ENCODE measurements around the gene CFAP157. TPM values are rescaled to one million over a fixed set of nuclear protein-coding genes. Genes with fewer than 3 reads are reported as not detected.
"Not testable (repeated sequence)": the region's sequence is repeated elsewhere in the genome, so short reads cannot be mapped to it uniquely, and the experiment has no call there.

CFAP157 gene
- total and polyA plus RNA-seq, 9 donors = 0.22 to 99.0 (median 3.5) TPM

DNA sequence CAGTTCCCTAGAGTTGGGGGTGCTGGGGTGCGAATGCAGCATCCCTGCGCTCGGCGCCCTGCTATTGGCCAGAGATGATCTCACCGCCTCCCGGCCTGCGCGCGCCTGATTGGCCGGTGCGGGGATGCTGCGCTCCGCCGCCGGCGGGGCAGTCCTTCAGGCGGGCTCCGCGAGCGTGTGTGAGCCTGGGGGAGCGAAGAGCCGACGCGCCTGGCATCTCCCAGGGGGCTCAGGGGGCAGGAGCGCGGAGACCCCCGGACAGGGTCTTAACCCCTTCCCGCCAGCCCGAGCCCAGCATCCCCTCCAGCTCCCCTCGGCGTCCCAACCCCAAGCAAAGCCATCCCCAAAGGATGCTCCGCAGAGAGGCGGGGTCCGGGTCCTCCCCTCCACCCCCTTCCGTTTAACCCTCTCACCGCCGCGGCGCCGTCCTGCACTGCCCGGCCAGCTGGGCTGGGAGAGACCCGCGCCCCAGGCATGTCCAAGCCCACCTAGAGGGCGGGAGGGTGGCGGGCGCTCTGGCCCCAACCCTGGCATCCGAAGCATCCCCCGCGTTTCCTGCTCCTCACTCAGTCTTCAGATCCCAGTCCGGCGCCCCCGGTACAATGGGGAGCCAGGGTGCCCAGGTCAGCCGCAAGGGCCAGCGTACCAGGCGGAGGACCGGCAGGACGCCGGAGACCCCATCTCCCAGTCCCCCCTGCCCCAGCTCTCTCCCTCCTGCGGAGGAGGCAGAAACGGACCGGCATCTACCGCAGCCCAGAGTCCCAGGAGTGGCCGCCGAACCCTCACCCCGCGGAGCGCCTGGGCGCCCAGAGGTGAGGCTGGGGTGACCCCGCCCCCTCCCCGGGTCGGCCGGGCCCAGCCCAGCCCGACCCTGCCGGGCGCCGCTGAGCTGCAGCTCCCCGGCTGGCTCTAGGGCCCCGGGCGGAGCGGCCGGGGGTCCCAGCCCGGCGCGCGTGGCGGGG lies 47.6 kb downstream of the CFAP157 start:
- no peak for DNase-seq
- no peaks in the 10 kb centered on the region for H3K9me3 ChIP-seq
- no peak for TF ChIP-seq EP300 (IDR thresholded peaks at IDR 0.05)
- TF ChIP-seq, protein P1, sequence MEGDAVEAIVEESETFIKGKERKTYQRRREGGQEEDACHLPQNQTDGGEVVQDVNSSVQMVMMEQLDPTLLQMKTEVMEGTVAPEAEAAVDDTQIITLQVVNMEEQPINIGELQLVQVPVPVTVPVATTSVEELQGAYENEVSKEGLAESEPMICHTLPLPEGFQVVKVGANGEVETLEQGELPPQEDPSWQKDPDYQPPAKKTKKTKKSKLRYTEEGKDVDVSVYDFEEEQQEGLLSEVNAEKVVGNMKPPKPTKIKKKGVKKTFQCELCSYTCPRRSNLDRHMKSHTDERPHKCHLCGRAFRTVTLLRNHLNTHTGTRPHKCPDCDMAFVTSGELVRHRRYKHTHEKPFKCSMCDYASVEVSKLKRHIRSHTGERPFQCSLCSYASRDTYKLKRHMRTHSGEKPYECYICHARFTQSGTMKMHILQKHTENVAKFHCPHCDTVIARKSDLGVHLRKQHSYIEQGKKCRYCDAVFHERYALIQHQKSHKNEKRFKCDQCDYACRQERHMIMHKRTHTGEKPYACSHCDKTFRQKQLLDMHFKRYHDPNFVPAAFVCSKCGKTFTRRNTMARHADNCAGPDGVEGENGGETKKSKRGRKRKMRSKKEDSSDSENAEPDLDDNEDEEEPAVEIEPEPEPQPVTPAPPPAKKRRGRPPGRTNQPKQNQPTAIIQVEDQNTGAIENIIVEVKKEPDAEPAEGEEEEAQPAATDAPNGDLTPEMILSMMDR (IDR thresholded peaks at IDR 0.05) = no peak
- no peak for TF ChIP-seq POLR2A (IDR thresholded peaks at IDR 0.05)
- H3K4me3 ChIP-seq = no peak overlapping the region
- WGBS, 3 donors = 6 to 19% (median 16%) methylated on average over 69 to 86 of the region's 86 CpGs
- no peaks in the 10 kb centered on the region for H3K36me3 ChIP-seq
- intact Hi-C loops (cut with DNase I) = no loop called here
- no peak overlapping the region for H3K27ac ChIP-seq
- H3K4me1 ChIP-seq (ENCODE audit: insufficient read depth) = no peaks in the 10 kb centered on the region
- no peaks in the 10 kb centered on the region for H3K27me3 ChIP-seq

DNA sequence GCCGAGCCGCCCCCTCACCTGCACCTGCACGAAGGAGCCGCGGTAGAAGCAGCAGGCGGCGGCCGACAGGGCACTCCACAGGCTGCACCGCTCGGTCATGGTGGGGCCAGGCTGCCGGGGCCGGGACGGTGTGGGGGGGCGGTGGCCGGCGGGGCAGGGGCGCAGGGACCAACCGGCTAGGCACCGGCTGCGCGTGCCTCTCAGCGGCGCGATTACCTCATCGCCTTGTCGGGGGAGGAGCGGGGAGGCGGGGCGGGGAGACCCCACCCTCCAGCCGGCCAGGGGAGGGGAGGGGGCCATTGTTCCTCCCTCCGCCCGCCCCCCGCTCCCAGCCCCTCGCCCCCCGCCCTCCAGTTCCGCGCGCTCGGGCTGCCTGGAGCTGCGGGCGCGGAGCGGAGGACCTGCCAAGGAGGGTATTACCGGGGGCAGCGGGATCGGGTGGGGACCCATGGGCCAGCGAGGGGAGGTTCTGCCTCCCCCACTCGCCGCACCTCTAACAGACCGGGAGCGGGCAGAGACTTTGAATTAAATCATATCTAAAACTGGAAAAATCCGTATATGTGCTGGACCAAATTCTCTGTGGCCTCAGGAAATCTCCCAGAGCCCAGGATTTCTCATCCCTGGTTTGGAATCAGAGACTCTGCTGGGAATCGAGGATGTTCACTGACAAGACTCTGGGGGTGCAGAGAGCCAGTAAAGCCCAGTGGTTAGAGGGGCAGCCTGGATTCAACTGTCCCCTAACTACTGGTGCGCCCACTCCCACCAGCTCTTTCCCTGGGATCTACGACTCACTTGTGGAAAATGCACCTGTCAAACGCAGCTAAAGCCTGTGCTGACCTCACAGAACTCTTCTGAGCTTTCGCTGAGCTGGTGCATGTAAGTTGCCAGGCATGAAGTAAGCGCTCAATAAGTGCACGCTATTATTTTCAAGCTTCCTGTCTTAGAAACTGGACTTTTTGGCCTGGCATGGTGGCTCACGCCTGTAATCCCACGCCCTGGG lies 48.6 kb downstream of the CFAP157 start:
- no peaks in the 10 kb centered on the region for H3K4me1 ChIP-seq (ENCODE audit: insufficient read depth)
- no peaks in the 10 kb centered on the region for H3K27me3 ChIP-seq
- TF ChIP-seq EP300 (IDR thresholded peaks at IDR 0.05) (no peak), POLR2A (IDR thresholded peaks at IDR 0.05) (no peak)
- TF ChIP-seq, protein P1 (IDR thresholded peaks at IDR 0.05) = no peak
- no peak overlapping the region for H3K4me3 ChIP-seq
- H3K36me3 ChIP-seq = no peaks in the 10 kb centered on the region
- intact Hi-C loops (cut with DNase I) = no loop called here
- H3K27ac ChIP-seq = no peak overlapping the region
- WGBS, 3 donors = 13 to 39% (median 30%) methylated on average over 22 to 60 of the region's 61 CpGs
- no peaks in the 10 kb centered on the region for H3K9me3 ChIP-seq
- no peak for DNase-seq

DNA sequence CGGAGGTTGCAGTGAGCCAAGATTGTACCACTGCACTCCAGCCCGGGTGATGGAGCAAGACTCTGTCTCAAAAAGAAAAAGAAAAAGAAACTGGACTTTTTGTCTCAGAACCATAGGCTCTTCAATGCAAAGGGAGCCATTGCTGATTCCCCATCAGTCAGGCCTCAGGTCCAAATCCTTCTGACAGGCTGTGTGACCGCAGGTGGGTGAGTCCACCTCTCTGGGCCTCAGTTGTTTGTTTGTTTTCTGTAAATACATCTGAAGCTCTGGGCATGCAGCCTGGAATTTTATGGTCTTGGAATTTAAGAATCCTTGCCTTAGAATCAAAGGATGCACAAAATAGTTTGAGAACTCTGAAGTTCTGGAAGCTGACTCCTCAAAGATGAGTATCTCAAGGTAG lies 49.4 kb downstream of the CFAP157 start:
- Histone ChIP-seq H3K27ac (no peak overlapping the region), H3K27me3 (no peaks in the 10 kb centered on the region), H3K4me1 (ENCODE audit: insufficient read depth) (no peaks in the 10 kb centered on the region), H3K36me3 (no peaks in the 10 kb centered on the region), H3K9me3 (no peaks in the 10 kb centered on the region), H3K4me3 (no peak overlapping the region)
- WGBS, 3 donors = 82 to 92% (median 87%) methylated on average over 3 of the region's 3 CpGs
- DNase-seq = no peak
- TF ChIP-seq EP300 (IDR thresholded peaks at IDR 0.05) (no peak), POLR2A (IDR thresholded peaks at IDR 0.05) (no peak)
- TF ChIP-seq, protein P1 (IDR thresholded peaks at IDR 0.05) = no peak
- intact Hi-C loops (cut with DNase I) = no loop called here

DNA sequence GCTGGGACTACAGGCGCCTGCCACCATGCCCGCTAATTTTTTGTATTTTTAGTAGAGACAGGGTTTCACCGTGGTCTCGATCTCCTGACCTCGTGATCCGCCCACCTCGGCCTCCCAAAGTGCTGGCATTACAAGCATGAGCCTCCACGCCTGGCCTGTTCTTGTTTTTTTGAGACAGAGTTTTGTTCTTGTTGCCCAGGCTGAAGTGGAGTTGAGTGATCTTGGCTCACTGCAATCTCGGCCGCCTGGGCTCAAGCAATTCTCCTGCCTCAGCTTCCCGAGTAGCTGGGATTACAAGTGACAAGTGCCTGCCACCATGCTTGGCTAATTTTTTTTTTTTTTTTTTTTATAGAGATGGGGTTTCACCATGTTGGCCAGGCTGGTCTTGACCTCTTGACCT lies 50.0 kb downstream of the CFAP157 start:
- H3K27me3 ChIP-seq; H3K4me1 ChIP-seq (ENCODE audit: insufficient read depth); intact Hi-C loops (cut with DNase I); H3K36me3 ChIP-seq; DNase-seq; H3K4me3 ChIP-seq; H3K9me3 ChIP-seq; H3K27ac ChIP-seq: not testable (repeated sequence)
- WGBS, 3 donors = 76 to 87% (median 82%) methylated on average over 11 of the region's 11 CpGs
